PC-3 (cell line): ENCODE results near the gene SUN1.

ENCODE experiments used
- CTCF ChIP-seq: fragments of 300-600 bp; sonication (generic); conservative IDR thresholded peaks from 2 replicates; pipeline ENCODE4 v1.5.1; 2017; ENCODE audit warnings: antibody characterized with exemption, low read depth, mild to moderate bottlenecking, low read length
- EZH2phosphoT487 ChIP-seq: fragments of 300-600 bp; sonication (generic); IDR thresholded peaks from 2 replicates; pipeline ENCODE4 v1.6.1; 2018; ENCODE audit warnings: mild to moderate bottlenecking, antibody characterized with exemption, low read length, borderline replicate concordance

GRCh38 chr7:921581-922333 is 89.5 kb downstream of the SUN1 start:
- TF ChIP-seq CTCF (no peak), EZH2phosphoT487 (no peak)
